Measurements from ENCODE around the gene TMEM121. TPM values are rescaled to one million over a fixed set of nuclear protein-coding genes. Genes with fewer than 3 reads are reported as not detected.

The TMEM121 gene
- 6.3 and 13.2 TPM in 2 replicates for total RNA-seq

GRCh38 chr14:105525861-105526775 is at the start of gene TMEM121:
TMEM121 (plus strand) TSS chr14:105526583; CDS start chr14:105528835, 2,252 bp downstream.

GRCh38 chr14:105486163-105486973 is 40.0 kb upstream of the TMEM121 start, which contains the start of gene CRIP1:
CRIP1 (plus strand) TSS chr14:105486886; CDS start chr14:105487260, 374 bp downstream.

DNA sequence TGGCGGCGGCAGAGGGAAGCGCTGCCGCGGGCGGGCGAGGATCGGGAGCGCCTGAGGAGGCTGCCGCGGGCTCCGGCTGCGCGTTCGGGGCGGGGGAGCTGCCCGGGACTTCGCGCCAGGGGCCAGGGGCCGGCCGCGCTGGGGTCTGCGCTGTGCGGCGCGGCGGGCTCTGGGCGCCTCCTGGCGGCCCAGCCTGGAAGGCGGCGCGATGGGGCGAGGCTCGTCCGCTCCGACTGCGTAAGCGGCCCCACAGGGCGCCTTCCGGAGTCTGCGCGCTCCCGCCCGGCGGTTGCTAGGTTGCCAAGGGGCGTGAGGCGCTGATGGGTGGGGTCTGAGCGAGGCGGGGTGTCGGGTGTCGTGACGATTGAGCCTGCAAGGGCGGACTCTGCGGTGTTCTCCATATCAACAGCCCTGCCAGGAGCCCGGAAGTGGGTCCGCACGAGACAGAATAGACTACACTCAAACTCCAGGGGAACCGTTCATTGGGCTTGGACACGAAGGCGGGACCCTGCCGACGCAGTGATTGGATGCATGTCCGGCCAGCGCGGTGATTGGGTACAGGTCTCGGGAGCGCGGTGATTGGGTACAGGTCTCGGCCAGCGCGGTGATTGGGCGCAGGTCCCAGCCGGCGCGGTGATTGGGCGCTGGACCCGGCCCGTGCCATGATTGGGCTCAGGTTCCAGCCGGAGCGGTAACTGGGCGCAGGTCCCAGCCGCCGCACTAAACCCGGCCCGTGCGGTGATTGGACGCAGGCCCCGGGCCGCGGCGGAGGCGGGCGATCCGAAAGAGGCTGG is 35.6 kb upstream of the TMEM121 start, which contains the start of gene TEDC1:
TSS of gene TEDC1 (plus strand) at position 675 of the 794 bp plus-strand sequence. CDS start 130 bp downstream, outside the sequence.

Other genes with a start within 250 kb of the TMEM121 start
- 45.1 and 53.8 TPM in 2 replicates for gene BRF1, start 225.6 kb upstream of the TMEM121 start, total RNA-seq
- gene PACS2, start 211.8 kb upstream of the TMEM121 start, total RNA-seq: 52.7 and 83.0 TPM in 2 replicates
- 0.44 and 0.50 TPM in 2 replicates for gene TEX22, start 128.0 kb upstream of the TMEM121 start, total RNA-seq
- 31.4 and 51.4 TPM in 2 replicates for gene MTA1, start 106.8 kb upstream of the TMEM121 start, total RNA-seq
- 59.5 and 67.5 TPM in 2 replicates for gene CRIP2, start 51.8 kb upstream of the TMEM121 start, total RNA-seq
- gene CRIP1, start 39.7 kb upstream of the TMEM121 start, total RNA-seq: 1.3 and 2.5 TPM in 2 replicates
- 2.8 and 9.3 TPM in 2 replicates for gene TEDC1, start 35.3 kb upstream of the TMEM121 start, total RNA-seq